Liver (tissue), 9 donors: ENCODE data around the gene LAMA5. TPM values are rescaled to one million over a fixed set of nuclear protein-coding genes. Genes with fewer than 3 reads are reported as not detected.

Experiments
- DNase-seq: peaks from one replicate; pipeline ENCODE4 v3.0.0-alpha.2; 2017; ENCODE audit warnings: low spot score
- H3K27ac ChIP-seq, 2 donors: one replicate each; pipeline ENCODE4 v1.7.0; 2013; ENCODE audit warnings: inconsistent platforms in 2 of 2, low read length in 2 of 2, control low read depth in 1 of 2, low read depth in 1 of 2, mild to moderate bottlenecking in 1 of 2
- H3K27me3 ChIP-seq, 4 donors: one replicate each; pipeline versions ENCODE4 v1.6.1 to v1.7.0; 2013; ENCODE audit warnings: low read length in 3 of 4, inconsistent platforms in 1 of 4, mild to moderate bottlenecking in 1 of 4, moderate library complexity in 1 of 4; ENCODE audit not compliant: control insufficient read depth in 4 of 4, insufficient read depth in 4 of 4
- H3K36me3 ChIP-seq, 4 donors: one replicate each; pipeline versions ENCODE4 v1.6.1 to v1.7.0; 2013; ENCODE audit warnings: low read length in 3 of 4, mild to moderate bottlenecking in 3 of 4, low read depth in 1 of 4, moderate library complexity in 1 of 4; ENCODE audit not compliant: control insufficient read depth in 4 of 4, insufficient read depth in 3 of 4
- H3K4me1 ChIP-seq, 4 donors: one replicate each; pipeline versions ENCODE4 v1.6.1 to v1.7.0; 2013; ENCODE audit warnings: low read length in 3 of 4, mild to moderate bottlenecking in 3 of 4, moderate library complexity in 1 of 4; ENCODE audit not compliant: control insufficient read depth in 4 of 4, insufficient read depth in 4 of 4
- H3K4me3 ChIP-seq, 3 donors: one replicate each; pipeline versions ENCODE4 v1.6.1 to v1.7.0; 2013; ENCODE audit warnings: low read length in 3 of 3, control low read depth in 1 of 3, low read depth in 1 of 3, mild to moderate bottlenecking in 1 of 3
- H3K9ac ChIP-seq, 2 donors: one replicate each; pipeline ENCODE4 v1.7.0; 2013; ENCODE audit warnings: low read length in 2 of 2, mild to moderate bottlenecking in 2 of 2, moderate library complexity in 2 of 2, control low read depth in 1 of 2, low read depth in 1 of 2
- H3K9me3 ChIP-seq, 4 donors: one replicate each; pipeline versions ENCODE4 v1.6.1 to v1.7.0; 2013; ENCODE audit warnings: low read length in 3 of 4; ENCODE audit not compliant: control insufficient read depth in 4 of 4
- ATF3 ChIP-seq: IDR thresholded peaks from 2 replicates; pipeline ENCODE4 v1.6.1; 2016; ENCODE audit warnings: antibody characterized with exemption
- CTCF ChIP-seq: fragments of 150-350 bp; IDR thresholded peaks from 2 replicates; pipeline ENCODE4 v1.5.1; 2017; ENCODE audit warnings: improper control_type of control experiment, low read depth, low read length; ENCODE audit not compliant: missing input control
- FOXA1 ChIP-seq: IDR thresholded peaks from 2 replicates; pipeline ENCODE4 v1.6.1; 2016; ENCODE audit warnings: antibody characterized with exemption
- FOXA2 ChIP-seq: IDR thresholded peaks from 2 replicates; pipeline ENCODE4 v1.6.1; 2016; ENCODE audit warnings: antibody characterized with exemption
- GABPA ChIP-seq, 2 donors: IDR thresholded peaks in 1 of 2; conservative IDR thresholded peaks in 1 of 2; 2 replicates each; pipeline ENCODE4 v1.6.1; 2016; ENCODE audit warnings: antibody characterized with exemption in 2 of 2, mild to moderate bottlenecking in 1 of 2, moderate library complexity in 1 of 2
- HNF4A ChIP-seq, 2 donors: conservative IDR thresholded peaks; 2 replicates each; pipeline ENCODE4 v1.6.1; 2016; ENCODE audit warnings: antibody characterized with exemption in 2 of 2, mild to moderate bottlenecking in 2 of 2
- HNF4G ChIP-seq: IDR thresholded peaks from 2 replicates; pipeline ENCODE4 v1.6.1; 2016; ENCODE audit warnings: antibody characterized with exemption
- JUND ChIP-seq, 2 donors: IDR thresholded peaks; 2 replicates each; pipeline ENCODE4 v1.6.1; 2016; ENCODE audit warnings: antibody characterized with exemption in 2 of 2
- NR2F2 ChIP-seq: IDR thresholded peaks from 2 replicates; pipeline ENCODE4 v1.6.1; 2016; ENCODE audit warnings: antibody characterized with exemption
- RAD21 ChIP-seq, 2 donors: IDR thresholded peaks; 2 replicates each; pipeline ENCODE4 v1.6.1; 2016; ENCODE audit warnings: antibody characterized with exemption in 2 of 2, mild to moderate bottlenecking in 2 of 2
- RXRA ChIP-seq, 2 donors: IDR thresholded peaks; 2 replicates each; pipeline ENCODE4 v1.6.1; 2017 to 2018; ENCODE audit warnings: antibody characterized with exemption in 2 of 2, mild to moderate bottlenecking in 1 of 2
- SP1 ChIP-seq: IDR thresholded peaks from 2 replicates; pipeline ENCODE4 v1.6.1; 2018; ENCODE audit warnings: antibody characterized with exemption, mild to moderate bottlenecking
- TAF1 ChIP-seq: conservative IDR thresholded peaks from 2 replicates; pipeline ENCODE4 v1.6.1; 2016; ENCODE audit warnings: antibody characterized with exemption, mild to moderate bottlenecking
- YY1 ChIP-seq: IDR thresholded peaks from 2 replicates; pipeline ENCODE4 v1.6.1; 2016; ENCODE audit warnings: antibody characterized with exemption, mild to moderate bottlenecking
- WGBS: extraction: QIAGEN DNeasy Blood & Tissue Kit; methylation state at CpG from one replicate; pipeline ENCODE4 v1.1.7; 2013; 5-methylcytosine and 5-hydroxymethylcytosine counted together
- polyA plus RNA-seq, 2 donors: library from polyadenylated mRNA; stranded (reverse) in 1 of 2; unstranded in 1 of 2; fragments of 200-250 nt in 1 of 2; fragments of >200 nt in 1 of 2; fragmentation: Nextera tagmentation in 1 of 2; extraction: Ambion mirVana in 1 of 2; gene quantifications; one replicate each; pipeline versions ENCODE4 v1.2.1 to v1.2.3, GENCODE V29; 2013 to 2015
- total RNA-seq, 2 donors: library from RNA; depleted of rRNA; stranded (reverse); fragments of >200 nt; gene quantifications; one replicate each; pipeline ENCODE4 v1.2.3, GENCODE V29; 2014
- TF ChIP-seq, protein P1 (sequence below): IDR thresholded peaks from 2 replicates; pipeline ENCODE4 v1.6.1; 2016; ENCODE audit warnings: antibody characterized with exemption
- TF ChIP-seq, protein P2 (sequence below): IDR thresholded peaks from 2 replicates; pipeline ENCODE4 v1.6.1; 2016; ENCODE audit warnings: antibody characterized with exemption
- TF ChIP-seq, protein P3 (sequence below): IDR thresholded peaks from 2 replicates; pipeline ENCODE4 v1.6.1; 2016; ENCODE audit warnings: antibody characterized with exemption, mild to moderate bottlenecking
- donor health status: healthy.
- donor health status: healthy.
- donor health status: healthy.
- donor health status: healthy.
- donor health status: healthy.

The LAMA5 gene
- total and polyA plus RNA-seq, 4 donors: 3.6 to 40.2 (median 13.7) TPM

- TF ChIP-seq, protein P1, sequence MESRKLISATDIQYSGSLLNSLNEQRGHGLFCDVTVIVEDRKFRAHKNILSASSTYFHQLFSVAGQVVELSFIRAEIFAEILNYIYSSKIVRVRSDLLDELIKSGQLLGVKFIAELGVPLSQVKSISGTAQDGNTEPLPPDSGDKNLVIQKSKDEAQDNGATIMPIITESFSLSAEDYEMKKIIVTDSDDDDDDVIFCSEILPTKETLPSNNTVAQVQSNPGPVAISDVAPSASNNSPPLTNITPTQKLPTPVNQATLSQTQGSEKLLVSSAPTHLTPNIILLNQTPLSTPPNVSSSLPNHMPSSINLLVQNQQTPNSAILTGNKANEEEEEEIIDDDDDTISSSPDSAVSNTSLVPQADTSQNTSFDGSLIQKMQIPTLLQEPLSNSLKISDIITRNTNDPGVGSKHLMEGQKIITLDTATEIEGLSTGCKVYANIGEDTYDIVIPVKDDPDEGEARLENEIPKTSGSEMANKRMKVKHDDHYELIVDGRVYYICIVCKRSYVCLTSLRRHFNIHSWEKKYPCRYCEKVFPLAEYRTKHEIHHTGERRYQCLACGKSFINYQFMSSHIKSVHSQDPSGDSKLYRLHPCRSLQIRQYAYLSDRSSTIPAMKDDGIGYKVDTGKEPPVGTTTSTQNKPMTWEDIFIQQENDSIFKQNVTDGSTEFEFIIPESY: no peak
- TF ChIP-seq HNF4G (no peak), RXRA (IDR thresholded peaks at IDR 0.05) (no peak), YY1 (no peak), NR2F2 (no peak), RAD21 (IDR thresholded peaks at IDR 0.05) (no peak), FOXA2 (no peak), GABPA (IDR thresholded peaks at IDR 0.05 in 1 of 2, conservative IDR thresholded peaks at IDR 0.05 in 1 of 2) (no peak)
Observed at GRCh38 chr20:62323980-62324906, 42.9 kb downstream of the LAMA5 start (continued).

- no peak for DNase-seq
- TF ChIP-seq HNF4A (conservative IDR thresholded peaks at IDR 0.05) (no peak), FOXA1 (no peak), FOXA2 (no peak), TAF1 (no peak)
- no peak overlapping the region for H3K4me3 ChIP-seq
- no peak overlapping the region for H3K9ac ChIP-seq
- H3K4me1 ChIP-seq: peaks cover 0 to 17% (median 4%) of the 10 kb centered on the region in 4 donors
- H3K9me3 ChIP-seq: no peaks in the 10 kb centered on the region
- peaks cover 0 to 40% (median 11%) of the 10 kb centered on the region in 4 donors for H3K36me3 ChIP-seq
- 92% methylated on average over 52 of the region's 52 CpGs for WGBS
- H3K27me3 ChIP-seq: no peaks in the 10 kb centered on the region
- H3K27ac ChIP-seq: no peak overlapping the region
Observed at GRCh38 chr20:62323146-62323979, 43.7 kb downstream of the LAMA5 start.

DNA sequence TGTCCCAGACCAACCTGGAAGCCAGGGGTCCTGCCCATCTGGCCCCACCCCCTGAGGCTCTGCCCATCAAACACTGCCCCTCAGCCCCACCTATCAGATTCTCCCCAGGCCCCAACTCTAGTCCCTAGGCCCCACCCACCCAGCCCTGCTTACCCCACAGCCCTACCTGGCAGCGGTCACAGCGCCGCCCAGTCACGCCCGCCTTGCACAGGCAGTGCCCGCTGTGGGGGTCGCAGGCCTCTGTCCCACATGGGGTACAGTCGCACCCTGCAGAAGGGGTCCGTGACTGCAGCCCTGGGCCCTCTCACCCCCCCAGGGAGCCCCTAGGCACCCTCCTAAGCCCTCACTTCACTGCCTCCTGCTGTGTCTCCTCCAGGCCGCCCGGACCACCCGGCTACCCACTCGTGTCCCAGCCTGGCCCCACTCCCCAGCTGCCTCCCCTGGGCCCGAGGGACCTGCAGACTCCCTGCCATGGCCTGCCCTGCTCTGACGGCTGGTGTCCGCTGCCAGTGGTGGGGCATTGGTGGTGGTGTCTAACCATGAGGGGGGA, 44.5 kb downstream of the LAMA5 start:
- no peaks in the 10 kb centered on the region for H3K9me3 ChIP-seq
- peaks cover 0 to 33% (median 10%) of the 10 kb centered on the region in 4 donors for H3K36me3 ChIP-seq
- peaks cover 0 to 17% (median 4%) of the 10 kb centered on the region in 4 donors for H3K4me1 ChIP-seq
- TF ChIP-seq, protein P1: no peak
- no peak for TF ChIP-seq JUND (IDR thresholded peaks at IDR 0.05)
- no peak for TF ChIP-seq NR2F2
- no peak for TF ChIP-seq RXRA (IDR thresholded peaks at IDR 0.05)
- TF ChIP-seq, protein P2, sequence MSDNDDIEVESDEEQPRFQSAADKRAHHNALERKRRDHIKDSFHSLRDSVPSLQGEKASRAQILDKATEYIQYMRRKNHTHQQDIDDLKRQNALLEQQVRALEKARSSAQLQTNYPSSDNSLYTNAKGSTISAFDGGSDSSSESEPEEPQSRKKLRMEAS: no peak
- TF ChIP-seq, protein P3, sequence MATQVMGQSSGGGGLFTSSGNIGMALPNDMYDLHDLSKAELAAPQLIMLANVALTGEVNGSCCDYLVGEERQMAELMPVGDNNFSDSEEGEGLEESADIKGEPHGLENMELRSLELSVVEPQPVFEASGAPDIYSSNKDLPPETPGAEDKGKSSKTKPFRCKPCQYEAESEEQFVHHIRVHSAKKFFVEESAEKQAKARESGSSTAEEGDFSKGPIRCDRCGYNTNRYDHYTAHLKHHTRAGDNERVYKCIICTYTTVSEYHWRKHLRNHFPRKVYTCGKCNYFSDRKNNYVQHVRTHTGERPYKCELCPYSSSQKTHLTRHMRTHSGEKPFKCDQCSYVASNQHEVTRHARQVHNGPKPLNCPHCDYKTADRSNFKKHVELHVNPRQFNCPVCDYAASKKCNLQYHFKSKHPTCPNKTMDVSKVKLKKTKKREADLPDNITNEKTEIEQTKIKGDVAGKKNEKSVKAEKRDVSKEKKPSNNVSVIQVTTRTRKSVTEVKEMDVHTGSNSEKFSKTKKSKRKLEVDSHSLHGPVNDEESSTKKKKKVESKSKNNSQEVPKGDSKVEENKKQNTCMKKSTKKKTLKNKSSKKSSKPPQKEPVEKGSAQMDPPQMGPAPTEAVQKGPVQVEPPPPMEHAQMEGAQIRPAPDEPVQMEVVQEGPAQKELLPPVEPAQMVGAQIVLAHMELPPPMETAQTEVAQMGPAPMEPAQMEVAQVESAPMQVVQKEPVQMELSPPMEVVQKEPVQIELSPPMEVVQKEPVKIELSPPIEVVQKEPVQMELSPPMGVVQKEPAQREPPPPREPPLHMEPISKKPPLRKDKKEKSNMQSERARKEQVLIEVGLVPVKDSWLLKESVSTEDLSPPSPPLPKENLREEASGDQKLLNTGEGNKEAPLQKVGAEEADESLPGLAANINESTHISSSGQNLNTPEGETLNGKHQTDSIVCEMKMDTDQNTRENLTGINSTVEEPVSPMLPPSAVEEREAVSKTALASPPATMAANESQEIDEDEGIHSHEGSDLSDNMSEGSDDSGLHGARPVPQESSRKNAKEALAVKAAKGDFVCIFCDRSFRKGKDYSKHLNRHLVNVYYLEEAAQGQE: no peak
- no peak for TF ChIP-seq ATF3
- TF ChIP-seq FOXA1: no peak
- no peak for TF ChIP-seq HNF4A (conservative IDR thresholded peaks at IDR 0.05)
- TF ChIP-seq TAF1: no peak
- TF ChIP-seq CTCF: no peak
- no peak for TF ChIP-seq RAD21 (IDR thresholded peaks at IDR 0.05)
- TF ChIP-seq YY1: no peak
- TF ChIP-seq SP1: no peak
- H3K4me3 ChIP-seq: no peak overlapping the region
- no peak overlapping the region for H3K9ac ChIP-seq
- H3K27ac ChIP-seq: no peak overlapping the region
- no peak for DNase-seq
- WGBS: 94% methylated on average over 16 of the region's 16 CpGs
- H3K27me3 ChIP-seq: no peaks in the 10 kb centered on the region
